Bone marrow (tissue), 2 donors: Measurements from ENCODE around the gene ULBP1.
"Not testable (repeated sequence)": the region's sequence is repeated elsewhere in the genome, so short reads cannot be mapped to it uniquely, and the experiment has no call there.

Source experiments
- DNase-seq, 2 donors: peaks; one replicate each; lab custom pipeline; 2025; lab: John Stamatoyannopoulos, UW

The ULBP1 gene

GRCh38 chr6:149933461-149933860, 30.3 kb upstream of the ULBP1 start:
- no peak for DNase-seq

- DNase-seq, result peak in 1 of 2 donors; percentile 28
Observed at GRCh38 chr6:149934249-149935156, 29.2 kb upstream of the ULBP1 start.

- no peak for DNase-seq
Observed at GRCh38 chr6:149935246-149935645, 28.5 kb upstream of the ULBP1 start.

- no peak for DNase-seq
Observed at GRCh38 chr6:149935668-149936067, 28.1 kb upstream of the ULBP1 start.

- no peak for DNase-seq
Observed at GRCh38 chr6:149936743-149937142, 27.0 kb upstream of the ULBP1 start.

GRCh38 chr6:149938013-149938570, 25.7 kb upstream of the ULBP1 start:
- not testable (repeated sequence) for DNase-seq

- no peak for DNase-seq
Observed at GRCh38 chr6:149938571-149939355, 25.0 kb upstream of the ULBP1 start.

GRCh38 chr6:149939356-149939648, 24.4 kb upstream of the ULBP1 start:
- DNase-seq, result no peak

- DNase-seq, result no peak
Observed at GRCh38 chr6:149939909-149940671, 23.7 kb upstream of the ULBP1 start.

GRCh38 chr6:149940672-149940982, 23.1 kb upstream of the ULBP1 start:
- no peak for DNase-seq

GRCh38 chr6:149941583-149942460, 21.9 kb upstream of the ULBP1 start, which contains the start of gene ULBP2:
TSS of gene ULBP2 (plus strand) at chr6:149942014. CDS start at chr6:149942073, 59 bp downstream.
- DNase-seq, result peak; percentile 62 to 82

GRCh38 chr6:149942461-149942829, 21.3 kb upstream of the ULBP1 start:
- DNase-seq, result no peak

- DNase-seq, result not testable (repeated sequence)
Observed at GRCh38 chr6:149943321-149943720, 20.4 kb upstream of the ULBP1 start.

GRCh38 chr6:149945276-149945675, 18.5 kb upstream of the ULBP1 start:
- not testable (repeated sequence) for DNase-seq

GRCh38 chr6:149946631-149947030, 17.1 kb upstream of the ULBP1 start:
- DNase-seq, result not testable (repeated sequence)

- not testable (repeated sequence) for DNase-seq
Observed at GRCh38 chr6:149947533-149947932, 16.2 kb upstream of the ULBP1 start.

GRCh38 chr6:149948011-149948410, 15.7 kb upstream of the ULBP1 start:
- DNase-seq, result no peak

- no peak for DNase-seq
Observed at GRCh38 chr6:149948616-149949015, 15.1 kb upstream of the ULBP1 start.

- DNase-seq, result no peak
Observed at GRCh38 chr6:149950423-149950822, 13.3 kb upstream of the ULBP1 start.

- DNase-seq, result no peak
Observed at GRCh38 chr6:149951096-149951495, 12.6 kb upstream of the ULBP1 start.

- no peak for DNase-seq
Observed at GRCh38 chr6:149951626-149952025, 12.1 kb upstream of the ULBP1 start.
